SH-SY5Y (cell line): ENCODE data around the gene C1orf52.

ENCODE experiments used
- GATA2 ChIP-seq: IDR thresholded peaks from 2 replicates; pipeline ENCODE4 v1.6.1; 2011; ENCODE audit warnings: mild to moderate bottlenecking, low read depth, low read length
- GATA3 ChIP-seq: IDR thresholded peaks from 2 replicates; pipeline ENCODE4 v1.6.1; 2011; ENCODE audit warnings: low read depth, mild to moderate bottlenecking, low read length, moderate library complexity

DNA sequence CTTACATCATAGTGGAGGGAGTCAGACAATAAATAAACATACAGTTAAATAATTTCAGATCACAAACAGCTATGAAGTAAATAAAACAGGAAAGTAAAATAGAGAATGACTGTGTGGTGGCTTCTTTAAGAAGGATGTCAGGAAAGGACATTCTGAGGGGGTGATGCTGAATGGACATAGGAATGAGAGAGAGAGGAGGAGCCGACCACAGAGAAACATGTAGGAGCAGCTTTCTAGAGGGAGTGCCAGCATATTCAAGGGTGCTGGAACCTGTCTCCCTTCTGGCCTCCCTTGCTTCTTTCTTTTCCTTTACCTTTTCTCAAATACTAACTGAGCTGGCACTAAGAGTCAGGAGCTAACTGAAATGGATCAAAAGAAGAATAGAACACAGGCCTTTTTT, 37.5 kb upstream of the C1orf52 start:
- no peak for TF ChIP-seq GATA3
- TF ChIP-seq GATA2 = no peak
